A673 (cell line): ENCODE measurements around the gene COQ8A. TPM values are rescaled to one million over a fixed set of nuclear protein-coding genes. Genes with fewer than 3 reads are reported as not detected.

Source experiments
- BruUV-seq: library from RNA; stranded (reverse); fragments of 400-500 nt; replicated peaks from 2 replicates; lab custom pipeline; 2021; lab: Mats Ljungman, UMichigan
- CTCF ChIA-PET: fragments of 300-600 bp; sonication (Branson Sonifier 250); formaldehyde crosslinking; loops from one replicate; lab custom pipeline; 2022; ENCODE audit warnings: antibody characterized with exemption; lab: Charles Lee
- POLR2A ChIA-PET: fragments of 300-600 bp; sonication (Branson Sonifier 250); formaldehyde crosslinking; loops from one replicate; lab custom pipeline; 2022; ENCODE audit warnings: antibody characterized with exemption; ENCODE audit not compliant: low non-redundant PET; lab: Charles Lee
- DNase-seq: peaks from one replicate; pipeline ENCODE4 v3.0.0-alpha.2; 2015; ENCODE audit warnings: low spot score
- H3K27ac ChIP-seq: fragments of 200-600 bp; sonication (generic); 2 replicates; pipeline ENCODE4 v1.5.1; 2016; ENCODE audit warnings: mixed run types, low read depth, mild to moderate bottlenecking, mixed read lengths, antibody characterized with exemption, low read length; ENCODE audit not compliant: poor library complexity, severe bottlenecking
- H3K27me3 ChIP-seq: fragments of 200-600 bp; sonication (generic); replicated peaks from 2 replicates; pipeline ENCODE4 v1.6.1; 2017; ENCODE audit warnings: mixed run types, low read depth, mild to moderate bottlenecking, mixed read lengths, antibody characterized with exemption, low read length; ENCODE audit not compliant: insufficient read depth, poor library complexity
- H3K36me3 ChIP-seq: fragments of 200-600 bp; sonication (generic); 2 replicates; pipeline ENCODE4 v1.6.1; 2016; ENCODE audit warnings: mixed run types, mild to moderate bottlenecking, mixed read lengths, antibody characterized with exemption, low read length; ENCODE audit not compliant: insufficient read depth, poor library complexity, severe bottlenecking
- H3K4me1 ChIP-seq: fragments of 200-600 bp; sonication (generic); 2 replicates; pipeline ENCODE4 v1.6.1; 2017; ENCODE audit warnings: mixed run types, mild to moderate bottlenecking, mixed read lengths, antibody characterized with exemption, low read length; ENCODE audit not compliant: insufficient read depth, poor library complexity, severe bottlenecking
- H3K4me3 ChIP-seq: fragments of 200-600 bp; sonication (generic); 2 replicates; pipeline ENCODE4 v1.5.1; 2016; ENCODE audit warnings: low read depth, mixed run types, mild to moderate bottlenecking, mixed read lengths, low read length; ENCODE audit not compliant: poor library complexity, severe bottlenecking
- H3K9me3 ChIP-seq: fragments of 200-600 bp; sonication (generic); 2 replicates; pipeline ENCODE4 v1.6.1; 2016; ENCODE audit warnings: mixed run types, low read depth, mild to moderate bottlenecking, mixed read lengths, antibody characterized with exemption, low read length; ENCODE audit not compliant: poor library complexity, severe bottlenecking
- CTCF ChIP-seq: fragments of 300-800, 200-600 bp; sonication (generic); conservative IDR thresholded peaks from 2 replicates; pipeline ENCODE4 v1.5.1; 2017; ENCODE audit warnings: low read depth, mild to moderate bottlenecking, antibody characterized with exemption, low read length, moderate library complexity, mixed read lengths
- EZH2 ChIP-seq: fragments of 200-600 bp; sonication (generic); IDR thresholded peaks from 2 replicates; pipeline ENCODE4 v1.6.1; 2017; ENCODE audit warnings: borderline replicate concordance, low read depth, mild to moderate bottlenecking, mixed read lengths, antibody characterized with exemption, low read length; ENCODE audit not compliant: poor library complexity, severe bottlenecking
- intact Hi-C: fragments of 100-400 bp; cut with micrococcal nuclease; formaldehyde crosslinking; loops from one replicate; pipeline ENCODE4 v1.10.0; 2022; ENCODE audit not compliant: unreplicated experiment
- total RNA-seq: library from RNA; stranded (reverse); gene quantifications from 2 replicates; pipeline ENCODE4 v1.2.3, GENCODE V29; 2021

The COQ8A gene
- total RNA-seq, 1 experiment from 2014 or later = 7.7 TPM

GRCh38 chr1:226943927-226944326 is 3.8 kb downstream of the COQ8A start:
- Histone ChIP-seq H3K27ac (no peak overlapping the region), H3K4me1 (peaks cover 7% of the 10 kb centered on the region), H3K36me3 (no peaks in the 10 kb centered on the region), H3K27me3 (no peaks in the 10 kb centered on the region), H3K9me3 (no peaks in the 10 kb centered on the region), H3K4me3 (no peak overlapping the region)
- CTCF ChIA-PET = no interaction called here
- DNase-seq = no peak
- POLR2A ChIA-PET = no interaction called here
- intact Hi-C loops = no loop called here
- TF ChIP-seq CTCF (no peak), EZH2 (no peak)
- BruUV-seq = no TSS peak

DNA sequence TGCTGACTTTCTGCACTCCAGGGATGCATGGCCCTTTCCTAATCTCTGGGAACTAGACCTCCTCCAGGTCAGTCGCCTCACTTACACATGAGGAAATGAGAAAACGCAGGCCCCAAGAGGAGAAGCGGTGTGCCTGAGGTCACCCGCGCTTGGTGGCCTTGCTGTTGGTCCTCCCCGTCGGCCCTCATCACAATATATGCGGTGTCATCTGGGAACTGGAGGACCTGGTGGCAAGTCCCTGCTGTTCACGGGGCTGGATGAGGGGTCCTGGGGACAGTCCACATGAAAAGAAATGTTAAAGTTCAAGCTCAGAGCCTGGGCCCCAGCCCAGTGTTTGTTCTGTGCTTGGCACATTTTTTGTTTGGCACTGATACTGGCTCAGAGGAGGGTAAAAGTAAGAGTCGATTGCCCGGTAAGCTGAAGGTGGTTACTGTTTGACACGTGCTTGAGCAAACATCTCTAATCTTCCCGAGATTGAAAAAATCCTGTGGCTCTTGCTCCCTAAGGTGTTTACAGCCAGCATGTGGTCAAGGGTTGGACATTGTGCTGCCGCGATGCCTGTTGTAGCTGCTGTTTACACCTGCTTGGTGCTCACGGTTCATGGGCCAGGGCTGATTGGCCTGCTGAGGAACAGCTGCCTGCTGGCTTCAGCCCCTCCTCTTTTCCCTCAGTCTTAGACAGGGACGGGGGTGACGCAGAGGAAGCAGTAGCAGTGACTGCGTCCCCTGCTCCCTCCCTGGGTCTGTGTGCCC is 5.2 kb downstream of the COQ8A start:
- no peak overlapping the region for H3K27ac ChIP-seq

DNA sequence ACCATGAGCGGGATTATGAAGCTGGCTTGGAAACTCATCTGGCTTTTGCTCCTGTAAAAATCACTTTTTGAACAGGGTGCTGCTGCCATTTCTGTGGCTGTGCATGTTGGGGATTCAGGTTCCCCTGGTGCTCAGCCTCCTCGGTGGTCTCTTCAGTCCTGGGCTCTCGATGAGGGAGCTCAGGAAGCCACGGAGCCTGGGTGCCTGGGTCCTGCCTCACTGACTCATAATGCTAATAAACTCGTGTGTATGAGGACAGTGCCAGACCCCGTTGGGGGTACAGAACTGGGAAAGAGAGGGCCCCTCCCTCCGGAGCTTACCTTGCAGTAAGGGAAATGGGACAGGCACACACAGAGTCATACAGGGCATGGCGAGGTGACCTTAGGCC is 5.8 kb downstream of the COQ8A start:
- Histone ChIP-seq H3K9me3 (no peaks in the 10 kb centered on the region), H3K36me3 (no peaks in the 10 kb centered on the region), H3K4me1 (no peaks in the 10 kb centered on the region), H3K27me3 (no peaks in the 10 kb centered on the region), H3K4me3 (no peak overlapping the region), H3K27ac (no peak overlapping the region)
- no TSS peak for BruUV-seq
- ChIA-PET CTCF (no interaction called here), POLR2A (no interaction called here)
- TF ChIP-seq EZH2 (no peak), CTCF (no peak)
- DNase-seq = no peak
- intact Hi-C loops = no loop called here

More for the DNA sequence above, 5.2 kb downstream of the COQ8A start:
- no peaks in the 10 kb centered on the region for H3K9me3 ChIP-seq
- TF ChIP-seq CTCF (no peak), EZH2 (no peak)
- CTCF ChIA-PET = no interaction called here
- no peaks in the 10 kb centered on the region for H3K36me3 ChIP-seq
- no TSS peak for BruUV-seq
- POLR2A ChIA-PET = no interaction called here
- no peaks in the 10 kb centered on the region for H3K27me3 ChIP-seq
- intact Hi-C loops = no loop called here
- H3K4me1 ChIP-seq = peaks cover 5% of the 10 kb centered on the region
- no peak overlapping the region for H3K4me3 ChIP-seq
- no peak for DNase-seq
